Trophoblast cell (in vitro differentiated cells and primary cell): ENCODE measurements around the gene DDX19B.
"Not testable (repeated sequence)": the region's sequence is repeated elsewhere in the genome, so short reads cannot be mapped to it uniquely, and the experiment has no call there.

Experiments used
- DNase-seq, 2 donors: peaks; one replicate each; pipeline ENCODE4 v3.0.0-alpha.2; 2016
- H2AFZ ChIP-seq: 2 replicates; pipeline ENCODE4 v1.6.1; 2013; ENCODE audit warnings: low read length, moderate library complexity, mild to moderate bottlenecking; ENCODE audit not compliant: insufficient read depth, poor library complexity
- H2AK5ac ChIP-seq: 2 replicates; pipeline ENCODE4 v1.6.1; 2013; ENCODE audit warnings: mild to moderate bottlenecking, low read length
- H2BK120ac ChIP-seq: 2 replicates; pipeline ENCODE4 v1.6.1; 2013; ENCODE audit warnings: low read length, mild to moderate bottlenecking, moderate library complexity; ENCODE audit not compliant: insufficient read depth, poor library complexity
- H2BK12ac ChIP-seq: 2 replicates; pipeline ENCODE4 v1.6.1; 2013; ENCODE audit warnings: mild to moderate bottlenecking, low read length, moderate library complexity
- H2BK5ac ChIP-seq: 2 replicates; pipeline ENCODE4 v1.6.1; 2013; ENCODE audit warnings: low read length, low read depth, moderate library complexity, mild to moderate bottlenecking; ENCODE audit not compliant: poor library complexity
- H3K14ac ChIP-seq: 2 replicates; pipeline ENCODE4 v1.6.1; 2013; ENCODE audit warnings: mild to moderate bottlenecking, low read length
- H3K18ac ChIP-seq: 2 replicates; pipeline ENCODE4 v1.6.1; 2013; ENCODE audit warnings: mild to moderate bottlenecking, low read length
- H3K23ac ChIP-seq: 2 replicates; pipeline ENCODE4 v1.6.1; 2013; ENCODE audit warnings: low read length
- H3K27ac ChIP-seq: 2 replicates; pipeline ENCODE4 v1.5.1; 2013; ENCODE audit warnings: low read depth, mild to moderate bottlenecking, inconsistent platforms, low read length, moderate library complexity
- H3K27me3 ChIP-seq: 2 replicates; pipeline ENCODE4 v1.6.1; 2013; ENCODE audit warnings: inconsistent platforms, mild to moderate bottlenecking, low read length, moderate library complexity; ENCODE audit not compliant: insufficient read depth
- H3K36me3 ChIP-seq, 2 experiments: 1 replicate in 1 of 2; 2 replicates in 1 of 2; pipeline ENCODE4 v1.6.1; 2013; ENCODE audit warnings: low read length in 2 of 2, mild to moderate bottlenecking in 2 of 2, moderate library complexity in 1 of 2; ENCODE audit not compliant: insufficient read depth in 2 of 2, control insufficient read depth in 1 of 2
- H3K4ac ChIP-seq: 2 replicates; pipeline ENCODE4 v1.6.1; 2013; ENCODE audit warnings: low read depth, mild to moderate bottlenecking, low read length, moderate library complexity
- H3K4me1 ChIP-seq, 2 experiments: 1 replicate in 1 of 2; 2 replicates in 1 of 2; pipeline ENCODE4 v1.6.1; 2013; ENCODE audit warnings: low read length in 2 of 2, mild to moderate bottlenecking in 2 of 2, moderate library complexity in 1 of 2; ENCODE audit not compliant: insufficient read depth in 2 of 2, control insufficient read depth in 1 of 2
- H3K4me2 ChIP-seq: 2 replicates; pipeline ENCODE4 v1.6.1; 2013; ENCODE audit warnings: inconsistent platforms, mild to moderate bottlenecking, low read length, moderate library complexity
- H3K4me3 ChIP-seq: 2 replicates; pipeline ENCODE4 v1.5.1; 2013; ENCODE audit warnings: mild to moderate bottlenecking, low read depth, low read length, inconsistent platforms
- H3K79me1 ChIP-seq: one replicate; pipeline ENCODE4 v1.6.1; 2013; ENCODE audit warnings: low read length
- H3K79me2 ChIP-seq: 2 replicates; pipeline ENCODE4 v1.6.1; 2013; ENCODE audit warnings: low read length, mild to moderate bottlenecking; ENCODE audit not compliant: control insufficient read depth, insufficient read depth, poor library complexity
- H3K9ac ChIP-seq: 2 replicates; pipeline ENCODE4 v1.6.1; 2013; ENCODE audit warnings: mild to moderate bottlenecking, low read length
- H3K9me3 ChIP-seq: 2 replicates; pipeline ENCODE4 v1.6.1; 2013; ENCODE audit warnings: low read depth, mild to moderate bottlenecking, control low read depth, inconsistent platforms, low read length; ENCODE audit not compliant: insufficient read depth
- H4K12ac ChIP-seq: 2 replicates; pipeline ENCODE4 v1.6.1; 2013; ENCODE audit warnings: low read depth, mild to moderate bottlenecking, low read length, moderate library complexity
- H4K8ac ChIP-seq: 2 replicates; pipeline ENCODE4 v1.6.1; 2013; ENCODE audit warnings: low read depth, mild to moderate bottlenecking, low read length, moderate library complexity
- H4K91ac ChIP-seq: one replicate; pipeline ENCODE4 v1.6.1; 2013; ENCODE audit warnings: low read depth, mild to moderate bottlenecking, low read length, moderate library complexity
- WGBS: extraction: QIAGEN DNeasy Blood & Tissue Kit; methylation state at CpG from one replicate; pipeline ENCODE4 v1.1.7; 2013; ENCODE audit warnings: missing lambda C conversion rate; ENCODE audit not compliant: insufficient read length, insufficient coverage; ENCODE audit errors: extremely low coverage; 5-methylcytosine and 5-hydroxymethylcytosine counted together

The DDX19B gene

GRCh38 chr16:70370145-70370544 is 71.2 kb downstream of the DDX19B start:
- H4K8ac ChIP-seq, H3K23ac ChIP-seq, H3K4me2 ChIP-seq, H3K14ac ChIP-seq, H3K79me2 ChIP-seq, H3K27me3 ChIP-seq, H3K79me1 ChIP-seq, H3K9me3 ChIP-seq, H2BK120ac ChIP-seq, H2BK12ac ChIP-seq, H4K12ac ChIP-seq, H3K4me1 ChIP-seq, H3K9ac ChIP-seq, H3K27ac ChIP-seq, H3K4ac ChIP-seq, H2BK5ac ChIP-seq, H2AK5ac ChIP-seq, H2AFZ ChIP-seq, H3K18ac ChIP-seq, H3K4me3 ChIP-seq, H4K91ac ChIP-seq: not testable (repeated sequence)
- peak in 1 of 2 donors; percentile 47 for DNase-seq
- no CpG with 5 or more reads among the region's 10 CpGs for WGBS
- peaks cover 47 to 55% of the 10 kb centered on the region in 2 experiments for H3K36me3 ChIP-seq

DNA sequence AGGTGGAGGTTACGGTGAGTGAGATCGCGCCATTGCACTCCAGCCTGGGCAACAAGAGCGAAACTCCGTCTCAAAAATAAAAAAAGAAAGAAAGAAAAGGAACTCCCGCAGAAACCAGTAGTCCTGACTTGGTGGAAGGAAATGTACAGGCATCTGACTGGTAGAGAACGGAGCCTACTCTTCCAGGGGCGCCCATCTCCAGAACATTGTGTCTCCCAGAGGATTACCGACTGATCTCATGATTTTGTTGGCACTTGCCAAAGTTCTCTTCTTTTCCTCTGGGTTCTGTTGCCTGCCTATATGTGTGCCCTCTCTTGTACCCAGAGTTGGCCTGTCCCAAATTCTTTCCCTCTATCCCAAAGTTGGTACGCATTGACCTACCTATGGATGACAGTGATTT is 71.9 kb downstream of the DDX19B start:
- H2BK120ac ChIP-seq = no peak overlapping the region
- WGBS = no CpG with 5 or more reads among the region's 10 CpGs

GRCh38 chr16:70372921-70373728 is 74.1 kb downstream of the DDX19B start:
- Histone ChIP-seq H3K4me3 (no peak overlapping the region), H4K8ac (no peak overlapping the region), H3K4me2 (no peak overlapping the region), H2AFZ (no peak overlapping the region), H2AK5ac (no peak overlapping the region), H3K9ac (no peak overlapping the region), H3K18ac (no peak overlapping the region), H3K36me3 (peaks cover 38 to 43% of the 10 kb centered on the region in 2 experiments), H3K23ac (no peak overlapping the region), H3K79me1 (no peaks in the 10 kb centered on the region), H2BK12ac (no peak overlapping the region), H3K4ac (no peak overlapping the region), H3K27me3 (no peaks in the 10 kb centered on the region), H3K79me2 (no peaks in the 10 kb centered on the region), H4K12ac (no peak overlapping the region), H3K27ac (no peak overlapping the region), H3K14ac (no peak overlapping the region), H2BK120ac (no peak overlapping the region), H3K4me1 (no peaks in the 10 kb centered on the region), H3K9me3 (no peaks in the 10 kb centered on the region), H2BK5ac (no peak overlapping the region), H4K91ac (no peak overlapping the region)
- WGBS = no CpG with 5 or more reads among the region's 22 CpGs
- DNase-seq = no peak

More for the DNA sequence above, 71.9 kb downstream of the DDX19B start:
- Histone ChIP-seq H3K4me2 (no peak overlapping the region), H3K27me3 (no peaks in the 10 kb centered on the region), H3K27ac (no peak overlapping the region), H4K91ac (no peak overlapping the region), H3K9me3 (peaks cover 2% of the 10 kb centered on the region), H3K79me2 (no peaks in the 10 kb centered on the region), H3K9ac (no peak overlapping the region), H3K36me3 (peaks cover 46 to 53% of the 10 kb centered on the region in 2 experiments), H2BK5ac (no peak overlapping the region), H3K79me1 (no peaks in the 10 kb centered on the region), H4K12ac (no peak overlapping the region), H4K8ac (no peak overlapping the region), H3K18ac (no peak overlapping the region), H3K4me3 (no peak overlapping the region), H3K23ac (no peak overlapping the region), H2AK5ac (no peak overlapping the region), H3K4me1 (no peaks in the 10 kb centered on the region), H2AFZ (no peak overlapping the region), H3K14ac (no peak overlapping the region), H2BK12ac (no peak overlapping the region), H3K4ac (no peak overlapping the region)
- DNase-seq = no peak

GRCh38 chr16:70374213-70374612 is 75.2 kb downstream of the DDX19B start:
- Histone ChIP-seq H3K27ac (no peak overlapping the region), H3K4me3 (no peak overlapping the region), H3K9ac (no peak overlapping the region), H2BK5ac (no peak overlapping the region), H3K79me2 (no peaks in the 10 kb centered on the region), H2BK12ac (no peak overlapping the region), H3K9me3 (no peaks in the 10 kb centered on the region), H4K8ac (no peak overlapping the region), H3K4me2 (no peak overlapping the region), H4K12ac (no peak overlapping the region), H3K4me1 (no peaks in the 10 kb centered on the region), H3K79me1 (no peaks in the 10 kb centered on the region), H3K36me3 (peaks cover 38 to 46% of the 10 kb centered on the region in 2 experiments), H4K91ac (no peak overlapping the region), H3K14ac (no peak overlapping the region), H2AFZ (no peak overlapping the region), H3K18ac (no peak overlapping the region), H2AK5ac (no peak overlapping the region), H3K4ac (no peak overlapping the region), H3K27me3 (no peaks in the 10 kb centered on the region), H3K23ac (no peak overlapping the region), H2BK120ac (no peak overlapping the region)
- no peak for DNase-seq
- WGBS = no CpG with 5 or more reads among the region's 8 CpGs
